Cardiac fibroblast (primary cell): Measurements from ENCODE around the gene ENDOD1.

Experiments
- DNase-seq, 2 donors: peaks; one replicate each; pipeline versions ENCODE4 v3.0.0 to v3.0.0-alpha.2; 2010; ENCODE audit warnings: low read depth in 2 of 2
- H3K4me3 ChIP-seq, 2 donors: replicated peaks in 1 of 2; 1 replicate in 1 of 2; 2 replicates in 1 of 2; pipeline ENCODE4 v1.5.1; 2011; ENCODE audit warnings: low read depth in 2 of 2, low read length in 2 of 2, mild to moderate bottlenecking in 2 of 2, moderate library complexity in 1 of 2
- CTCF ChIP-seq: IDR thresholded peaks from one replicate; pipeline ENCODE4 v1.5.1; 2011; ENCODE audit warnings: low read depth, mild to moderate bottlenecking, low read length, inconsistent platforms

The ENDOD1 gene

GRCh38 chr11:95050595-95051202 lies 38.9 kb upstream of the ENDOD1 start:
- no peak overlapping the region for H3K4me3 ChIP-seq
- DNase-seq, result no peak

GRCh38 chr11:95054356-95054755 lies 35.3 kb upstream of the ENDOD1 start:
- no peak for TF ChIP-seq CTCF
- no peak overlapping the region for H3K4me3 ChIP-seq
- DNase-seq, result no peak

More at GRCh38 chr11:95050595-95051202, 38.9 kb upstream of the ENDOD1 start:
- TF ChIP-seq CTCF, result no peak

GRCh38 chr11:95055283-95055897 lies 34.3 kb upstream of the ENDOD1 start:
- no peak for TF ChIP-seq CTCF
- no peak overlapping the region for H3K4me3 ChIP-seq
- DNase-seq, result no peak

- no peak overlapping the region for H3K4me3 ChIP-seq
- no peak for TF ChIP-seq CTCF
- no peak for DNase-seq
Measured at GRCh38 chr11:95057959-95058358, 31.7 kb upstream of the ENDOD1 start.

DNA sequence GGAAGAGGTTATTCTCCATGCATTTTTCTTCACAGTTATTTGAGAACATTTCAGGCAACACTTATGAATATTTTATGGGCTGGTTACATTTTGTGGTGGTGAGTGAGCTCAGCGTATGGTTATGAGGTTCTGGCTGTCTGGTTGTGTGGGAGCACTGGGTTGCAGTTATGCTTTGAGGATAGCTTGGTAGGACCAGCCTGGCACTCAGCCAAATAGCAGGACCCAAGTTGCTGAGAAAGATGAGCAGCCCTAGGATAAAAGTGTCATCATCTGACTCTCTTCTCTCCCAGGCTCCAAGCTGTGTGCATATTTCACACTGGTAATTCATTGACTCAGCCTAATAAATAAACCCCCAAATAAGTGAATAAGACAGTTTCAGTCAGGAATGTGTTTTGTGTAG lies 31.0 kb upstream of the ENDOD1 start:
- no peak for DNase-seq
- no peak overlapping the region for H3K4me3 ChIP-seq
- no peak for TF ChIP-seq CTCF

DNA sequence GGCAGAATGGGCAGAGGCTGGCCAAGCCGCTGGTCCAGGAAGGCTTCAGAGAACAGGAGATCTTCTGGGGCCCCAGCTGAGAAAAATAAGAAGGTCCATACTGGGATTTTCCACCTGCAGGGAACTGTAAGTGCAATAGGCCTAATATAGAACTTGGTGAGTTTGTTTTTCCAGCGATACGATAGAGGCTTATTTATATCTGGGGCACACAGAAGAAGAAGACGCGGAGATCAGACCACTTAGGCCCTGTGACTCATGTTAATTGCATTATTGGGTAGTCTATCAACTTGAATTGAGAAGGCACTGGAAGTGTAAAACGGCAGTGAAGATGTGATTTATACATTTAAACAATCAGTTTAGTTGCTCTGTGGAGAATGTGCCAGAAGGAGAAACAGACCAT lies 30.6 kb upstream of the ENDOD1 start:
- no peak overlapping the region for H3K4me3 ChIP-seq
- DNase-seq, result no peak
- TF ChIP-seq CTCF, result no peak

GRCh38 chr11:95065336-95065735 lies 24.3 kb upstream of the ENDOD1 start:
- no peak for DNase-seq
- H3K4me3 ChIP-seq, result no peak overlapping the region
- TF ChIP-seq CTCF, result no peak
